ENCODE data around the gene CCL25. TPM values are rescaled to one million over a fixed set of nuclear protein-coding genes. Genes with fewer than 3 reads are reported as not detected.

CCL25 gene
- total and polyA plus RNA-seq, 10 donors = 0.42 to 1.2 (median 0.66) TPM; not detected in 4

GRCh38 chr19:8081569-8082550 is 29.3 kb downstream of the CCL25 start:
- no peak overlapping the region for H3K27ac ChIP-seq
- H3K4me3 ChIP-seq = no peak overlapping the region
- H3K9me3 ChIP-seq = no peaks in the 10 kb centered on the region
- WGBS, 5 donors = 69 to 87% (median 81%) methylated on average over 11 of the region's 11 CpGs
- H3K4me1 ChIP-seq = no peaks in the 10 kb centered on the region
- intact Hi-C loops (cut with DNase I; ENCODE audit: low total_unique reads) = no loop called here
- peaks cover 0 to 9% (median 0%) of the 10 kb centered on the region in 7 donors for H3K27me3 ChIP-seq (replicated peaks in 1 of 7)
- TF ChIP-seq POLR2AphosphoS5 (IDR thresholded peaks at IDR 0.05) (no peak), CTCF (IDR thresholded peaks at IDR 0.05 in 8 of 11, conservative IDR thresholded peaks at IDR 0.05 in 3 of 11) (no peak), POLR2A (IDR thresholded peaks at IDR 0.05) (no peak)
- no peak for DNase-seq
- H3K36me3 ChIP-seq = no peaks in the 10 kb centered on the region

- Histone ChIP-seq H3K4me3 (no peak overlapping the region), H3K27ac (no peak overlapping the region), H3K36me3 (no peaks in the 10 kb centered on the region), H3K4me1 (no peaks in the 10 kb centered on the region), H3K27me3 (replicated peaks in 1 of 7) (peaks cover 0 to 16% (median 0%) of the 10 kb centered on the region in 7 donors), H3K9me3 (no peaks in the 10 kb centered on the region)
- intact Hi-C loops (cut with DNase I; ENCODE audit: low total_unique reads) = no loop called here
- DNase-seq = no peak
- WGBS, 5 donors = 81 to 95% (median 92%) methylated on average over 12 of the region's 12 CpGs
- TF ChIP-seq POLR2A (IDR thresholded peaks at IDR 0.05) = no peak
- TF ChIP-seq CTCF (IDR thresholded peaks at IDR 0.05 in 8 of 11, conservative IDR thresholded peaks at IDR 0.05 in 3 of 11) = no peak
Observed at GRCh38 chr19:8083141-8083540, 30.6 kb downstream of the CCL25 start.

GRCh38 chr19:8084152-8084551 is 31.6 kb downstream of the CCL25 start:
- DNase-seq = no peak
- Histone ChIP-seq H3K27me3 (replicated peaks in 1 of 7) (peaks cover 0 to 16% (median 0%) of the 10 kb centered on the region in 7 donors), H3K27ac (no peak overlapping the region), H3K4me3 (no peak overlapping the region), H3K4me1 (no peaks in the 10 kb centered on the region), H3K36me3 (no peaks in the 10 kb centered on the region), H3K9me3 (no peaks in the 10 kb centered on the region)
- intact Hi-C loops (cut with DNase I; ENCODE audit: low total_unique reads) = no loop called here
- no peak for TF ChIP-seq POLR2AphosphoS5 (IDR thresholded peaks at IDR 0.05)
- TF ChIP-seq CTCF (IDR thresholded peaks at IDR 0.05 in 8 of 11, conservative IDR thresholded peaks at IDR 0.05 in 3 of 11) = no peak
- no peak for TF ChIP-seq POLR2A (IDR thresholded peaks at IDR 0.05)
- 87 to 96% (median 93%) methylated on average over 13 of the region's 13 CpGs for WGBS, 5 donors
